ENCODE results near the gene RAB4B. TPM values are rescaled to one million over a fixed set of nuclear protein-coding genes. Genes with fewer than 3 reads are reported as not detected.

RAB4B gene
- total and polyA plus RNA-seq, 2 of the 13 experiments (the other 11 are each of a cell fraction or from before 2014, with no cell fraction given), result 3.3 to 5.4 TPM

- no peak for TF ChIP-seq SOX6 (IDR thresholded peaks at IDR 0.05)
- TF ChIP-seq SOX6 (CRISPR knock-in tag; IDR thresholded peaks at IDR 0.05), result 0 out of 2 replicates have a peak, but pooled peaks have one; percentile 33
- no peak for TF ChIP-seq RXRA (CRISPR knock-in tag; IDR thresholded peaks at IDR 0.05)
- no peak for TF ChIP-seq ZBTB8A (CRISPR knock-in tag; IDR thresholded peaks at IDR 0.05; ENCODE audit: borderline replicate concordance, low read depth)
- peak; percentile 5; the same call in 1 of the 2 replicates for TF ChIP-seq GATA4 (IDR thresholded peaks at IDR 0.05; ENCODE audit: borderline replicate concordance, low read depth)
- TF ChIP-seq PRMT3 (CRISPR knock-in tag; IDR thresholded peaks at IDR 0.05; ENCODE audit: borderline replicate concordance, low read depth), result no peak
- TF ChIP-seq ZNF776 (CRISPR knock-in tag; IDR thresholded peaks at IDR 0.05), result peak; percentile 6; the same call in 1 of the 2 replicates
- TF ChIP-seq ISL2 (CRISPR knock-in tag; IDR thresholded peaks at IDR 0.05), result 0 out of 2 replicates have a peak, but pooled peaks have one; percentile 20
- TF ChIP-seq FOXC1 (CRISPR knock-in tag; IDR thresholded peaks at IDR 0.05; ENCODE audit: borderline replicate concordance), result 0 out of 2 replicates have a peak, but pooled peaks have one; percentile 21
- TF ChIP-seq MIXL1 (CRISPR knock-in tag; IDR thresholded peaks at IDR 0.05), result 0 out of 2 replicates have a peak, but pooled peaks have one; percentile 5
- TF ChIP-seq ADNP (CRISPR knock-in tag; IDR thresholded peaks at IDR 0.05), result no peak
- peak; percentile 69 for TF ChIP-seq CREM (IDR thresholded peaks at IDR 0.05)
- no peak for TF ChIP-seq CREM (CRISPR knock-in tag; IDR thresholded peaks at IDR 0.05)
- TF ChIP-seq GTF2F1 (IDR thresholded peaks at IDR 0.05; ENCODE audit: low read length), result no peak
- TF ChIP-seq SNAPC2 (CRISPR knock-in tag; IDR thresholded peaks at IDR 0.05), result 0 out of 2 replicates have a peak, but pooled peaks have one; percentile 56
Measured at GRCh38 chr19:40777645-40777936, 456 bp upstream of the RAB4B start (continued).

GRCh38 chr19:40778706-40779284 lies 748 bp downstream of the RAB4B start:
- H3K9ac ChIP-seq (ENCODE audit: insufficient read depth, low read depth, low read length), result peak overlapping the region; percentile 62
- TSS peak; percentile 68 for BruUV-seq (replicated peaks)
- no peaks in the 10 kb centered on the region for H4K20me1 ChIP-seq (ENCODE audit: insufficient read depth, low read length)
- ChIA-PET POLR2A (interaction anchor here (0.8 to 4.1 kb wide), 21 partner anchors 8 to 335 kb away, joined by 3 to 90 read pairs (median 7); partner anchors contain the start of genes ACTMAP, COQ8B, EGLN2 and ITPKC), CTCF (ENCODE audit: low intra/inter-chr PET ratio, low total read pairs) (no interaction called here)
- intact Hi-C loops (cut with micrococcal nuclease; ENCODE audit: unreplicated experiment), result loop anchor here (1.0 kb wide), 1 partner anchor 20 kb away; no protein-coding TSS in a partner anchor
- DNase-seq (ENCODE audit: low spot score) (peak; percentile 51), FAIRE-seq (no peak), ATAC-seq (peak; percentile 68)
- H3K27ac ChIP-seq (ENCODE audit: extremely low read length, insufficient read depth, low read length), result peak overlapping the region; percentile 97
- H3K79me2 ChIP-seq (ENCODE audit: insufficient read depth, low read length), result no peaks in the 10 kb centered on the region
- peak overlapping the region; percentile 70 to 88 (median 81) for H3K4me3 ChIP-seq (replicated peaks in 1 of 3; ENCODE audit: insufficient read depth in 1 of 3, low read depth in 2 of 3, low read length in 3 of 3)
- H3K9me3 ChIP-seq (ENCODE audit: low read length), result no peaks in the 10 kb centered on the region
- peaks cover 31% of the 10 kb centered on the region for H3K4me1 ChIP-seq (ENCODE audit: insufficient read depth, low read length)
- 2% methylated on average over 7 of the region's 7 CpGs for WGBS (ENCODE audit: low lambda C conversion rate)
- H3K4me2 ChIP-seq (ENCODE audit: low read depth, low read length), result peak overlapping the region; percentile 88
- no peaks in the 10 kb centered on the region for H3K36me3 ChIP-seq (replicated peaks in 1 of 2; ENCODE audit: control insufficient read depth in 1 of 2, insufficient read depth in 2 of 2, low read length in 2 of 2)
- no peaks in the 10 kb centered on the region; a peak in 1 of 5 replicates for H3K27me3 ChIP-seq (ENCODE audit: control insufficient read depth in 1 of 2, insufficient read depth in 2 of 2, low read length in 2 of 2)
- H2AFZ ChIP-seq (ENCODE audit: low read length), result no peak overlapping the region
- in situ Hi-C loops (cut with HindIII; ENCODE audit: extremely low pct_ligation_motif_present, low pct_unique_long_range_greater_than_20kb), result no loop called here
- no peak for TF ChIP-seq KDM5A (IDR thresholded peaks at IDR 0.05; ENCODE audit: borderline replicate concordance, low read length)
- TF ChIP-seq RAD21 (CRISPR knock-in tag; IDR thresholded peaks at IDR 0.05), result no peak
- TF ChIP-seq ZXDC (CRISPR knock-in tag; IDR thresholded peaks at IDR 0.05), result no peak
- no peak for TF ChIP-seq ZNF292 (CRISPR knock-in tag; IDR thresholded peaks at IDR 0.05; ENCODE audit: borderline replicate concordance, low read depth)
- no peak for TF ChIP-seq ZNF839 (CRISPR knock-in tag; IDR thresholded peaks at IDR 0.05; ENCODE audit: borderline replicate concordance)
- peak; percentile 18; the same call in 1 of the 2 replicates for TF ChIP-seq ZNF607 (CRISPR knock-in tag; IDR thresholded peaks at IDR 0.05; ENCODE audit: borderline replicate concordance)
- no peak for TF ChIP-seq ZBTB39 (CRISPR knock-in tag; IDR thresholded peaks at IDR 0.05)
